IMR-90 (cell line): ENCODE results near the gene TRIM4. TPM values are rescaled to one million over a fixed set of nuclear protein-coding genes. Genes with fewer than 3 reads are reported as not detected.

Source experiments
- ATAC-seq: fragments of 200-7000 bp; cut with Tn5 transposase; 2 replicates; pipeline ENCODE4 v1.9.1; 2020; ENCODE audit warnings: low read depth, mild to moderate bottlenecking, moderate library complexity
- BruUV-seq: library from RNA; stranded (reverse); fragments of 400-500 nt; replicated peaks from 2 replicates; lab custom pipeline; 2021; lab: Mats Ljungman, UMichigan
- CTCF ChIA-PET: fragments of 300-600 bp; formaldehyde crosslinking; extraction: SDS; loops from one replicate; lab custom pipeline; 2021; ENCODE audit warnings: antibody characterized with exemption; lab: Yijun Ruan, JAX
- POLR2A ChIA-PET: fragments of 300-600 bp; sonication (Branson Sonifier 250); formaldehyde crosslinking; loops from one replicate; lab custom pipeline; 2022; ENCODE audit warnings: antibody characterized with exemption; ENCODE audit not compliant: unreplicated experiment; lab: Charles Lee
- DNase-seq: peaks from one replicate; pipeline ENCODE4 v3.0.0; 2013
- H2AFZ ChIP-seq: replicated peaks from 2 replicates; pipeline ENCODE3; 2013; ENCODE audit warnings: low read length, mild to moderate bottlenecking; ENCODE audit not compliant: poor library complexity
- H2AK5ac ChIP-seq: 2 replicates; pipeline ENCODE4 v1.6.1; 2013; ENCODE audit warnings: low read depth, low read length, inconsistent platforms
- H2AK9ac ChIP-seq: replicated peaks from 2 replicates; pipeline ENCODE3; 2013; ENCODE audit warnings: mild to moderate bottlenecking, low read depth, low read length, moderate library complexity; ENCODE audit not compliant: poor library complexity
- H2BK120ac ChIP-seq: 2 replicates; pipeline ENCODE4 v1.6.1; 2013; ENCODE audit warnings: low read depth, low read length, inconsistent platforms
- H2BK15ac ChIP-seq: 3 replicates; pipeline ENCODE4 v1.6.1; 2013; ENCODE audit warnings: low read depth, low read length, inconsistent platforms
- H2BK20ac ChIP-seq: 2 replicates; pipeline ENCODE4 v1.6.1; 2013; ENCODE audit warnings: low read depth, mild to moderate bottlenecking, inconsistent platforms, low read length, moderate library complexity
- H2BK5ac ChIP-seq: 2 replicates; pipeline ENCODE4 v1.6.1; 2013; ENCODE audit warnings: mild to moderate bottlenecking, low read depth, low read length, inconsistent platforms; ENCODE audit not compliant: poor library complexity, severe bottlenecking
- H3K14ac ChIP-seq: replicated peaks from 2 replicates; pipeline ENCODE4 v1.6.1; 2013; ENCODE audit warnings: low read depth, low read length, inconsistent platforms
- H3K18ac ChIP-seq: 2 replicates; pipeline ENCODE4 v1.6.1; 2013; ENCODE audit warnings: low read depth, low read length, control low read depth
- H3K23ac ChIP-seq: 2 replicates; pipeline ENCODE4 v1.6.1; 2013; ENCODE audit warnings: low read depth, low read length, inconsistent platforms
- H3K27ac ChIP-seq: 2 replicates; pipeline ENCODE4 v1.5.1; 2013; ENCODE audit warnings: mild to moderate bottlenecking, control low read depth, low read length; ENCODE audit not compliant: insufficient read depth
- H3K27me3 ChIP-seq: 2 replicates; pipeline ENCODE4 v1.6.1; 2013; ENCODE audit warnings: low read length; ENCODE audit not compliant: control insufficient read depth, insufficient read depth
- H3K36me3 ChIP-seq: 2 replicates; pipeline ENCODE4 v1.6.1; 2013; ENCODE audit warnings: low read length, mixed read lengths; ENCODE audit not compliant: control insufficient read depth, insufficient read depth
- H3K4ac ChIP-seq: 2 replicates; pipeline ENCODE4 v1.6.1; 2013; ENCODE audit warnings: low read depth, low read length, inconsistent platforms
- H3K4me1 ChIP-seq: 2 replicates; pipeline ENCODE4 v1.6.1; 2013; ENCODE audit warnings: low read length, mixed read lengths; ENCODE audit not compliant: control insufficient read depth, insufficient read depth
- H3K4me2 ChIP-seq: 2 replicates; pipeline ENCODE4 v1.6.1; 2013; ENCODE audit warnings: low read depth, mild to moderate bottlenecking, control low read depth, low read length, moderate library complexity
- H3K4me3 ChIP-seq: 2 replicates; pipeline ENCODE4 v1.5.1; 2013; ENCODE audit warnings: low read depth, mild to moderate bottlenecking, control low read depth, low read length, moderate library complexity; ENCODE audit not compliant: insufficient read depth
- H3K56ac ChIP-seq: 2 replicates; pipeline ENCODE4 v1.6.1; 2013; ENCODE audit warnings: low read length, inconsistent platforms; ENCODE audit not compliant: insufficient read depth; ENCODE audit errors: extremely low read depth
- H3K79me1 ChIP-seq, 2 experiments: 2 replicates each; pipeline ENCODE4 v1.6.1; 2013; ENCODE audit warnings: low read length in 2 of 2, inconsistent platforms in 1 of 2, low read depth in 1 of 2
- H3K9ac ChIP-seq: 2 replicates; pipeline ENCODE4 v1.6.1; 2013; ENCODE audit warnings: low read depth, low read length, control low read depth
- H3K9me1 ChIP-seq: 2 replicates; pipeline ENCODE4 v1.6.1; 2013; ENCODE audit warnings: low read length, inconsistent platforms; ENCODE audit not compliant: insufficient read depth
- H3K9me3 ChIP-seq: 2 replicates; pipeline ENCODE4 v1.6.1; 2013; ENCODE audit warnings: low read length; ENCODE audit not compliant: control insufficient read depth, insufficient read depth
- H4K20me1 ChIP-seq: 2 replicates; pipeline ENCODE4 v1.6.1; 2013; ENCODE audit warnings: low read length, inconsistent platforms; ENCODE audit not compliant: insufficient read depth
- H4K5ac ChIP-seq: 2 replicates; pipeline ENCODE4 v1.6.1; 2013; ENCODE audit warnings: mild to moderate bottlenecking, low read depth, low read length, control low read depth
- H4K8ac ChIP-seq, 2 experiments: 2 replicates each; pipeline ENCODE4 v1.6.1; 2013; ENCODE audit warnings: low read depth in 2 of 2, low read length in 2 of 2, control low read depth in 1 of 2, inconsistent platforms in 1 of 2
- H4K91ac ChIP-seq: 2 replicates; pipeline ENCODE4 v1.6.1; 2013; ENCODE audit warnings: low read depth, low read length, inconsistent platforms; ENCODE audit not compliant: insufficient read depth
- FOS ChIP-seq: fragments of 150-350 bp; IDR thresholded peaks from 2 replicates; pipeline ENCODE4 v1.6.1; 2016; ENCODE audit warnings: low read depth, low read length
- MXI1 ChIP-seq: IDR thresholded peaks from 2 replicates; pipeline ENCODE4 v1.6.1; 2012; ENCODE audit warnings: low read depth, mild to moderate bottlenecking, low read length, moderate library complexity, borderline replicate concordance
- NFE2L2 ChIP-seq: fragments of 150-350 bp; IDR thresholded peaks from 2 replicates; pipeline ENCODE4 v1.6.1; 2016; ENCODE audit warnings: low read depth, mild to moderate bottlenecking, low read length
- POLR2A ChIP-seq: IDR thresholded peaks from 2 replicates; pipeline ENCODE4 v1.6.1; 2012; ENCODE audit warnings: mild to moderate bottlenecking, low read depth, low read length
- RAD21 ChIP-seq: IDR thresholded peaks from 2 replicates; pipeline ENCODE4 v1.6.1; 2012; ENCODE audit warnings: low read length, improper control_type of control experiment
- RFX5 ChIP-seq: IDR thresholded peaks from 2 replicates; pipeline ENCODE4 v1.8.0; 2012; ENCODE audit warnings: low read depth, mild to moderate bottlenecking, low read length, moderate library complexity
- WGBS, 2 experiments: methylation state at CpG; one replicate each; pipeline versions ENCODE4 v1.1.5 to v1.1.7; 2013; ENCODE audit warnings: missing lambda C conversion rate in 2 of 2; ENCODE audit not compliant: insufficient read length in 1 of 2; ENCODE audit errors: extremely low coverage in 2 of 2; 5-methylcytosine and 5-hydroxymethylcytosine counted together
- dilution Hi-C: fragments of 300-500 bp; cut with HindIII; formaldehyde crosslinking; loops from one replicate; pipeline ENCODE4 v1.14.3; 2018; ENCODE audit warnings: low sequenced_read_pairs; ENCODE audit not compliant: unreplicated experiment
- in situ Hi-C: fragments of 300-500 bp; cut with MboI; formaldehyde crosslinking; loops from 3 replicates; pipeline ENCODE4 v1.14.3; 2019; ENCODE audit warnings: low sequenced_read_pairs, inconsistent platforms, mixed read lengths
- intact Hi-C: fragments of 100-400 bp; cut with micrococcal nuclease; formaldehyde crosslinking; loops from 2 replicates; pipeline ENCODE4 v1.10.0; 2022
- polyA plus RNA-seq, 3 experiments: library from polyadenylated mRNA; depleted of rRNA; stranded (reverse); fragments of >200 nt; gene quantifications; 2 replicates each; pipeline ENCODE4 v1.2.3, GENCODE V29; 2012; ENCODE audit warnings: low replicate concordance in 1 of 3
- total RNA-seq: library from RNA; depleted of rRNA; stranded (reverse); fragments of >200 nt; gene quantifications from 2 replicates; pipeline ENCODE4 v1.2.3, GENCODE V29; 2012

Gene TRIM4
- total and polyA plus RNA-seq, 2 of the 4 experiments (the other 2 are of a cell fraction): 10.6 to 13.4 TPM

DNA sequence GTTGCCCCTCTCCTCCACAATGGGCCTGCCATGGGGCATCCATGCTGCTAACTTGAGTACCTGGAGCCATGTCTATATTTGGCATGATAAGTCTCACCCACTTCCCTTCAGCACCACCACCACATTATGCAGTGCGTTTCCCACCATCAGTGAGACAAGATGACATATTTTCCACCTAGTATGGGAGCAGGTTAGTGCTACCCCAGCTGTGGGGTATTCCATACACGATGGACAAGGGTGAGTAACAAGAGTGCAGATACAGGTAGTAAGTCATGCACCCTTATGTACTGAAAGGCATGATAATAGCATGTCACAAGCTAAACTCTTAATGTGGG, 21.3 kb downstream of the TRIM4 start:
- H2AK9ac ChIP-seq: no peak overlapping the region
- no peaks in the 10 kb centered on the region for H3K4me1 ChIP-seq
- intact Hi-C loops: loop anchor here (10.0 kb wide), 1 partner anchor 263 kb away; no protein-coding TSS in a partner anchor
- BruUV-seq: no TSS peak
- in situ Hi-C loops: no loop called here
- H3K4ac ChIP-seq: no peak overlapping the region
- H3K14ac ChIP-seq: no peak overlapping the region
- POLR2A ChIA-PET: no interaction called here
- no peak overlapping the region for H3K23ac ChIP-seq
- H3K9me1 ChIP-seq: peaks cover 3% of the 10 kb centered on the region
- ATAC-seq: no peak
- dilution Hi-C loops: no loop called here
- H3K9ac ChIP-seq: no peak overlapping the region
- no peak overlapping the region for H4K91ac ChIP-seq
- CTCF ChIA-PET: no interaction called here
- H3K18ac ChIP-seq: no peak overlapping the region
- no peak for DNase-seq
- H2BK20ac ChIP-seq: no peak overlapping the region
- no peak overlapping the region for H2AFZ ChIP-seq
- H3K36me3 ChIP-seq: peaks cover 27% of the 10 kb centered on the region
- H4K8ac ChIP-seq: no peak overlapping the region
- no peak overlapping the region for H3K27ac ChIP-seq
- H3K27me3 ChIP-seq: no peaks in the 10 kb centered on the region
- no peak overlapping the region for H3K56ac ChIP-seq
- H3K4me2 ChIP-seq: no peak overlapping the region
- TF ChIP-seq POLR2A (no peak), NFE2L2 (no peak), RFX5 (no peak), MXI1 (no peak), RAD21 (no peak), FOS (no peak)
- no peak overlapping the region for H2AK5ac ChIP-seq
- H4K5ac ChIP-seq: no peak overlapping the region
- no peak overlapping the region for H2BK120ac ChIP-seq
- no peak overlapping the region for H2BK5ac ChIP-seq
- H3K4me3 ChIP-seq: no peak overlapping the region
- no peak overlapping the region for H2BK15ac ChIP-seq
- H3K79me1 ChIP-seq: peaks cover 0 to 1% of the 10 kb centered on the region in 2 experiments; a peak in 1 of 4 replicates
- H3K9me3 ChIP-seq: no peaks in the 10 kb centered on the region
- WGBS, 2 experiments: no CpG with 5 or more reads among the region's 2 CpGs
- no peaks in the 10 kb centered on the region for H4K20me1 ChIP-seq
